Middle frontal gyrus (tissue), 1 donor: ENCODE measurements around the gene KRTAP1-1.
"Not testable (repeated sequence)": the region's sequence is repeated elsewhere in the genome, so short reads cannot be mapped to it uniquely, and the experiment has no call there.

Source experiments
- DNase-seq: peaks from one replicate; pipeline ENCODE4 v3.0.0-alpha.2; 2015; ENCODE audit warnings: low spot score; ENCODE audit errors: extremely low spot score

Gene KRTAP1-1

GRCh38 chr17:41040783-41041571, at the start of gene KRTAP1-1:
KRTAP1-1 (minus strand) TSS chr17:41041450; CDS start chr17:41041397, 53 bp downstream.
- DNase-seq, result not testable (repeated sequence)

- not testable (repeated sequence) for DNase-seq
Observed at GRCh38 chr17:41088760-41089352, 47.6 kb upstream of the KRTAP1-1 start.

GRCh38 chr17:41084100-41084856, 43.0 kb upstream of the KRTAP1-1 start, which contains the start of gene KRTAP4-7:
KRTAP4-7 (plus strand) TSS chr17:41084150; CDS start chr17:41084207, 57 bp downstream.
- DNase-seq, result not testable (repeated sequence)

- not testable (repeated sequence) for DNase-seq
Observed at GRCh38 chr17:41083427-41083826, 42.2 kb upstream of the KRTAP1-1 start.

- no peak for DNase-seq
Observed at GRCh38 chr17:41082626-41083025, 41.4 kb upstream of the KRTAP1-1 start.

GRCh38 chr17:41076788-41077187, 35.5 kb upstream of the KRTAP1-1 start:
- no peak for DNase-seq

- no peak for DNase-seq
Observed at GRCh38 chr17:41073676-41074075, 32.4 kb upstream of the KRTAP1-1 start.

- no peak for DNase-seq
Observed at GRCh38 chr17:41071606-41072360, 30.5 kb upstream of the KRTAP1-1 start.

GRCh38 chr17:41069031-41069430, 27.8 kb upstream of the KRTAP1-1 start:
- no peak for DNase-seq

- DNase-seq, result no peak
Observed at GRCh38 chr17:41067281-41067680, 26.0 kb upstream of the KRTAP1-1 start.

GRCh38 chr17:41065829-41066624, 24.8 kb upstream of the KRTAP1-1 start, which contains the start of gene KRTAP2-4:
KRTAP2-4 (minus strand) TSS chr17:41065879; CDS start chr17:41065845, 34 bp downstream.
- DNase-seq, result no peak

- not testable (repeated sequence) for DNase-seq
Observed at GRCh38 chr17:41065016-41065689, 23.9 kb upstream of the KRTAP1-1 start.

- no peak for DNase-seq
Observed at GRCh38 chr17:41064301-41064700, 23.1 kb upstream of the KRTAP1-1 start.

- no peak for DNase-seq
Observed at GRCh38 chr17:41063449-41063848, 22.2 kb upstream of the KRTAP1-1 start.

GRCh38 chr17:41061964-41062363, 20.7 kb upstream of the KRTAP1-1 start:
- no peak for DNase-seq

- no peak for DNase-seq
Observed at GRCh38 chr17:41060052-41060604, 18.9 kb upstream of the KRTAP1-1 start, which contains the start of gene KRTAP2-3. KRTAP2-3 (minus strand) TSS chr17:41060114; CDS start chr17:41060050, 64 bp downstream.

GRCh38 chr17:41059276-41060051, 18.2 kb upstream of the KRTAP1-1 start:
- DNase-seq, result not testable (repeated sequence)

GRCh38 chr17:41058741-41059140, 17.5 kb upstream of the KRTAP1-1 start:
- no peak for DNase-seq
